Activated CD8-positive, alpha-beta memory T cell treated with anti-CD3 and anti-CD28 coated beads for 48 hours (primary cell): ENCODE measurements around the gene TRAIP.
"Not testable (repeated sequence)": the region's sequence is repeated elsewhere in the genome, so short reads cannot be mapped to it uniquely, and the experiment has no call there.

ENCODE experiments used
- DNase-seq, 3 experiments: peaks; one replicate each; pipeline ENCODE4 v3.0.0-alpha.2; 2020; ENCODE audit warnings: low read depth in 2 of 3, low spot score in 2 of 3

TRAIP gene

DNA sequence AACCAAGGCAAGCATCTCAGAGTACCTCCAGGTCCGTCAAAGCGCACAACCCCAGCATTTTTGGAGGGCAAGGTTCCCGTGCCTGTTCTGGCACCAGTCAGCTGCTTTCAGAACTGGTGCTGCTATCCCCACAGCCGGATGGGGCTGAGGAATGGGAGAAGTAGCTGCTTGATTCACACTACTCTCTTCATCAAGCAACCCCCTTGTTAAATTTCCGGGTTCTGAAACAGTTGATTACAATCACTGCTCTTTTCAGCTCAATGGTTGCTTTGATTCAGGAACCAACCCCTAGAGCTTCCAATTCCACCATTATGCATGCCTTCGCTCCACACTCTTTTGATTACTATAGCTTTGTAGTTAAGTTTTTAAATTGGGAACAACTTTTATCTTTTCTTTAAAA, 30.3 kb downstream of the TRAIP start:
- DNase-seq, result no peak

DNA sequence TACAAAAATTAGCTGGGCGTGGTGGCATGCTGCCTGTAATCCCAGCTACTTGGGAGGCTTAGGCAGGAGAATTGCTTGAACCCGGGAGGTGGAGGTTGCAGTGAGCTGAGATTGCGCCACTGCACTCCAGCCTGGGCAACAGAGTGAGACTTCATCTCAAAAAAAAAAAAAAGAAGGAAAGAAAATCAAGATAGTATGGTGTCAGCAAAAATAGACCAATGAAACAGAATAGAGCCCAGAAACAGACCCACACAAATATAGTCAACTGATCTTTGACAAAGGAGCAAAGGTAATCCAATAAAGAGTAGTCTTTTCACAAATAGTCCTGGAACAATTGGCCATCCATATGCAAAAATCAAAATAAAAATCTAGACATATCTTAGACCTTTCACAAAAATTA, 33.2 kb downstream of the TRAIP start:
- DNase-seq, result not testable (repeated sequence)

DNA sequence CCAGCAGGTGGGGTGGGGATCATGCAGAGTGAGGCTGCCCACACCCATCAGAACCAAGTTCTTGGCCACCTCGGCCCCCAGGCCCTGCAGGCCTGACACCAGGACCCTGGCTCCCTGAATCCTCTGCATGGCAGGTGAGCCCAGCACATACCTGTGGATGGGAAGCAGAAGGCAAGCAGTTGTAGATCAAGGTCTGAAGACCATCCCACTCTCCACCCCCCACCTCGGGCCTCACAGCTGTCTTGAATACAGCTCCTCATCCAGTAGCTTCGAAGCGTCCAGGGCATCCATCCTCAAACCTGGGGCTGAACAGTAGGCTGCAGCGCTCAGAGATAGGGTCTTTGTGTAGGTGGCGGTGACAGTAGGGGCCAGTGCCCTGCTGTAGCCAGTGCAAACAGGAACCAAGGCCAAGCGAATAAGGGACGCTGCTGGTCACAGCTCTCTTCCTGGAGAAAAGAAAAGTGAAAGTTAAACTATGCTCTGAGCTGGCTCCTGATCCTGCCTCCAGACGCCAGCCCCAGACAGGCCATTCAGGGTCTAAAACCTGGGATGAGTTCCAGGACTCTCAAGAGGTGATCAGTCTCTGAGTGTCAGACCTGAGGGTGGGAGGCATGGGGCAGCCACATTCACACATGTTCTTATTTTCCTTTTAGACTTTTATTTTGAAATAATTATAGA, 42.7 kb downstream of the TRAIP start, which contains the start of gene UBA7:
Gene UBA7, minus strand, starts transcription at position 457 of the 678 bp plus-strand sequence. Its CDS starts 166 bp downstream, at position 291.
- DNase-seq, result no peak

- DNase-seq, result no peak
Measured at GRCh38 chr3:49812916-49813496, 43.4 kb downstream of the TRAIP start.

GRCh38 chr3:49807431-49808114, 48.8 kb downstream of the TRAIP start:
- no peak for DNase-seq

DNA sequence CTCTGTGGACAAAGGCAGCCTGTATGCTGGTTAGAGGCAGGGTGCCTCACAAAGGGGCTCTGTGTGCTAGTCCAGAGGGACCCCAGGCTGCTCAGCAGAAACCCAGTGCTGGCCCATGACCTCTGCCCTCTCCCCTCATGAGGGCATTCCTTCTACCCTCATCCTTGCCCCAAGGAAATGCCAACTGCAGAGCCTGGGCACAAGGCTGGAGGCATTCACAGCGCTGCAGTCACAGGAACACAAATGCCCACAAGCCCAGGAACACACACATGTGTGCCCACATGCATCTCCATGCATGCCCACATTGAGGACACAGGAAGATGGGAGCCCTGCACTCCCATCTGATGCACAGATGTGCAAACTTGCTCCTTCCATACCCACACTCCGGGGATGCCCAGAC, 49.5 kb downstream of the TRAIP start:
- no peak for DNase-seq

GRCh38 chr3:49805897-49806701, 50.3 kb downstream of the TRAIP start:
- DNase-seq, result no peak

- DNase-seq, result no peak
Measured at GRCh38 chr3:49805367-49805782, 51.0 kb downstream of the TRAIP start.

DNA sequence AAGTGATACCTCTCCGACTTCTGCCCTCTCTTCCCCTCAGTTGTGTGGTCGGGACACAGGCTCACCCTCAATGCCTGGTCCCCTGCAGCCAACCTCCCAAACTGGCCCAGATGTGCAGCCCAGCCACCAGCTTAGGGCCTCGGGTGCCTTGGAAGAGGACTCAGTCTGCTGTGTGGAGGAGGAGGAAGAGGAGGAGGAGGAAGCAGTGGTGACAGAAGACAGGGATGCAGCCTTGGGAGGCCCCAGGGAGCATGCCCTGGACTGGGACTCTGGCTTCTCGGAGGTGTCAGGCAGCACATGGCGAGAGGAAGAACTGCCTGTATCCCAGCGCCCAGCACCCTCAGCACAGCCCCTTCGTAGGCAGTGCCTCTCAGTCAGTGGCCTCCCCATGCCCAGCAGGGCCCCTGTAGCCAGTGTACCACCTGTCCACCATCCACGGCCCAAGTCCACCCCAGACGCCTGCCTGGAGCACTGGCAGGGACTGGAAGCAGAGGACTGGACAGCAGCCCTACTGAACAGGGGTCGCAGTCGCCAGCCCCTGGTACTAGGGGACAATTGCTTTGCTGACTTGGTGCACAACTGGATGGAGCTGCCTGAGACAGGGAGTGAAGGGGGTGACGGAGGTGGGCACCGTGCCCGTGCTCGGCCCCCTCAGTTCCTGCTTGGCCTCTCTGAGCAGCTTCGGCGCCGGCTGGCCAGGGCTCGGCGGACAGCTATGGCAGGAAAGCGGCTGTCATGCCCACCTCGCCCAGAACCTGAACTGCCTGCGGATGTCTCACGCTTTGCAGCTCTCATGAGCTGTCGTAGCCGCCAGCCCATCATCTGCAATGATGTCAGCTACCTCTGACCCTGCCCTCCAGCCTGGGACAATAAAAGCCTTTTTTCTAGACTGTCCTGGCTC, 52.0 kb downstream of the TRAIP start:
- no peak for DNase-seq

GRCh38 chr3:49803465-49804140, 52.8 kb downstream of the TRAIP start:
- DNase-seq, result no peak

DNA sequence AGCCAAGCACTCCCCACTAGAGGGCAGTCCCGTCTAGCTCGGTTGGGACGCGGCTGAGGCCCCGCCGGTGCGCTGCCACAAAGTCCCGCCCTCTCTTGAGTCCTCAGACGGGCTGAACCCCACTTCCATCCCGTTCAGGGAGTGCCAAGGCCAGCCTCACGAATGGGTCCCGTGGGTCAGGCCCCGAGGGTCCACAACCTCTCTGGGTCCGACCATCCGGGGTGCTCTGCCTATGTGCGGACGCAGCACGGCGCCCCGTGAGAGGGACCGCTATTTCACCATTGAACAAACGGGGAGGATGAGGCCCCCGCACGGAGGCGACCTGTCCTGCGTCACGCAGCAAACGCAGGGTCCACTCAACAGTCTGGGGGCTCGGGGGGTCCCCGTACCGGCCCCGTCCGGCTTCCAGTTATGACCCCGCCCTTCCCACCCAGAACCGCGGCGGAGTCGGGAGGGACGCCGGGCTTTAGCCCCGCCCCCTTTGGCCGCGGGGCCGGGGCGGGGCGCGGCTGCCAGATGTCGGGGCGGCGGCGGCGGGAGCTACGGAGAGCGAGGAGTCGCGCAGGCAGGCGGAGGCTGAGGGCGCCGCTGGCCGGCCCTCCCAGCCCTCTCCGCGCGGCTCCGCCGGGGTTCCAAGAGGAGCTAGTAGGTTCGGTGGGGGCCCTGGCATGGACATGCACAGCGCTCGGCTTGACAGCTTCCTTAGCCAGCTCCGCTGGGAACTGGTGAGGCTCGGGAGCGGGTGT, 53.5 kb downstream of the TRAIP start, which contains the start of gene INKA1:
Gene INKA1, plus strand, starts transcription at position 543 of the 746 bp plus-strand sequence. Its CDS starts 132 bp downstream, at position 675.
- DNase-seq, result peak; percentile 66 to 79 (median 78)

GRCh38 chr3:49801160-49801559, 55.2 kb downstream of the TRAIP start:
- DNase-seq, result no peak

DNA sequence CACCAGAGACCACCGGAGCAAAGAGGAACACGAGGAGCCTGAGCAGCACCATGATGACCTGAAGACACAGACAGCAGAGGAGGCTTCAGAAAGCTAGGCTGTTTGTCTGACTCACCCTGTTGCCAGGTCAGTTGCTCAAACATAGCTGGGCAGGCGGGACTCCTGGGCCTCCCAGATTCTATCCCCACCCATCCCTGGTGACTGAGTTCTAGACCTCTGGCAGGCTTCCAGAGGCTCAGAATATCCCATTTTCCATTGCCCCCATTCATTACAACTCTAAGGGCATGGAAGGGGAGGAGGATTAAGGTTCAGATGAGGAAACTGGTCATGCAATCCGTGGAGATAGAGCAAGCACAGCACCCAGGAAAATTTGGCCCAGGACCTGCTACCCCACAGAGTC, 56.6 kb downstream of the TRAIP start, which contains the start of gene CDHR4:
Gene CDHR4, minus strand, starts transcription at position 113 of the 400 bp plus-strand sequence. Its CDS starts 61 bp downstream, at position 52.
- DNase-seq, result no peak

DNA sequence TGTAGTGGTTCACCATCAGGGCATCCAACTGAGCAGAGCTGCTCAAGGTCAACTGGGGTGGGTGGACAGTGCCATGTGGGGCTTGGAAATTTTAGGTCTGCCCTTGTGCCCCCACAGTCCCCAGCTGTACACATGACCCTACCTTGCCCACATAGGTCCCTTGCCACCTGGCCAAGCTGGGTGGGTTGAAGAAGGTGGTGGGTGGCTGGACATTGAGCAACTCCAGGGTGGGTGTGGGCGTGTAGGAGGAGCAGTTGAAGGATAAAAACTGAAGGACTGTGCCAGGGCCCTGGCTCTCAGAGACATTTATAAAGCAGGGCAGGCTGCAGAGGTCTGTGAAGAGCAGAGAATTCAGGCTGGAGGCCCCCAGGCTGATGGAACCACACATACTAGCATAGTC, 57.3 kb downstream of the TRAIP start:
- no peak for DNase-seq

DNA sequence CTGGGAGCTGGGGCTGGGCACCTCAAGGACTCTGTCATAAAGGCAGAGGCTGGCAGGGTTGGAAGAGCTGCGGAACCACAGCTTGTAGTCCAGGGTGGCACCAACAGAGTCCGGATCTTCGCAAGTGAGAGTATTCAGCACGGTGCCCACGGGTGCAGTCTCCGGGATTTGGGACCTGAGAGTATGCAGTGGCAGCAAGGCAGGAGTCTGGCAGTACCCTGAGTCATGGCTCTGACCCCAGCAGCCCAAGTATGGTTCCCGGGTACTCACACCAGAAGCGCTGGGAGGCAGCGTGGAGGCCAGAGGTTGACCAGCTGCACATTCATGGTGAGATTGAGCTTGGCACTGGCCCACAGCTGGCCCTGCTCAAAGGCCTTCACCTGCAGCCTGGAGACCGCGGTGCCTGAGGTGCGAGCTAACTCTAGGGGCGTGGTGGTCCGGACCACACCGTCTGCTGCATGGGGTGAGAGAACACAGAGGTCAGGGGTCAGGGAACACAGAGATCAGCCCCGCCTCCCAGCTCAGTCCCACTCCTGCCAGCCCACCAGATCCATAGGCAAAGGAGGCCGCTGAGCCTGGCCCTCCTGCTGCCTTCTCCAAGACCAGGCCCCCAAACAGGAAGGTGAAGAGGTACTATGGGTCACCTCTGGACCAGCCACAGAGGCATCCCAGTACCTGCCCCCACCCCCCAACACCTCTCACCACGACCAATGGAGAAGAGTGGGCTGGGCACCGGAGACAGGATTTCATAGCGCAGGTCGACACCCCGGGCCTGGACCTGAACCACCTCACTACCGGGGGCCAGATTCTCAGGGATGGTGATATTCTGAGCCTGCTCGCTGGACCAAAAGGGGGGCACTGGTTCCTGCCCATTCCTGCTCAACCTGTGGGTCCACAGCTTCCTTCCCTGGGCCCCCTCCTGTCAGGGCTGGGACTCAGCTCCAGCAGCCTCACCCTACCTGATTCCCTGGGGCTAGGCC, 61.1 kb downstream of the TRAIP start:
- no peak for DNase-seq

GRCh38 chr3:49794431-49794830, 61.9 kb downstream of the TRAIP start:
- DNase-seq, result no peak

DNA sequence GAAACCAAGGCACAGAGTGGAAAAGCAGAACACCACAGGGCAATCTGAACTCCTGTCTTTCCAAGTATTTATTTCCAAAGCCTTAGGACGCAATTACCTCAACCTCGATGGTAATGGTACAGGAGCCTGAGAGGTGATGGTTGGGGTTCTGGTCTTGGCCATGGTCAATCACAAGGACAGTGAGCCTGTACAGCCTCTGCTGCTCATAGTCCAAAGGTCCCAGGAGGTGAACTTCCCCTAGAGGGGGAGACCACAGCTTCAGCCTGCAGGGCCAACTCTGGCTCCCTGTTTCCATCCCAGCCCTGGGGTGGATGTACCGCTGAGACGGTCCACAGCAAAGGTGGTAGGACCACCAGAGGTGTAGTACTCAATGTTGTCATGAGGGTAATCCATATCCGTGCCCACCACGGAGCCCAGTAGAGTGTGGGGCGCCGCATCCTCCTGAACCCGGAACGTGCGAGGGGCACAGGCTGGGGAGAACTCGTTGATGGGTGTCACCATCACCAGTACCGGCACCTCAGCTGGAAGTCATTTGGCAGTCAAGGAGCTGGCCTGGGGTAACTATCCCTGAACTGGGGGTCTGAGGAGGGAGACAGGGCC, 62.8 kb downstream of the TRAIP start:
- no peak for DNase-seq
